Measurements from ENCODE around the gene ARID5B. TPM values are rescaled to one million over a fixed set of nuclear protein-coding genes. Genes with fewer than 3 reads are reported as not detected.

The ARID5B gene
- total RNA-seq, 2 donors from 2014 or later: 67.9 to 90.1 TPM

DNA sequence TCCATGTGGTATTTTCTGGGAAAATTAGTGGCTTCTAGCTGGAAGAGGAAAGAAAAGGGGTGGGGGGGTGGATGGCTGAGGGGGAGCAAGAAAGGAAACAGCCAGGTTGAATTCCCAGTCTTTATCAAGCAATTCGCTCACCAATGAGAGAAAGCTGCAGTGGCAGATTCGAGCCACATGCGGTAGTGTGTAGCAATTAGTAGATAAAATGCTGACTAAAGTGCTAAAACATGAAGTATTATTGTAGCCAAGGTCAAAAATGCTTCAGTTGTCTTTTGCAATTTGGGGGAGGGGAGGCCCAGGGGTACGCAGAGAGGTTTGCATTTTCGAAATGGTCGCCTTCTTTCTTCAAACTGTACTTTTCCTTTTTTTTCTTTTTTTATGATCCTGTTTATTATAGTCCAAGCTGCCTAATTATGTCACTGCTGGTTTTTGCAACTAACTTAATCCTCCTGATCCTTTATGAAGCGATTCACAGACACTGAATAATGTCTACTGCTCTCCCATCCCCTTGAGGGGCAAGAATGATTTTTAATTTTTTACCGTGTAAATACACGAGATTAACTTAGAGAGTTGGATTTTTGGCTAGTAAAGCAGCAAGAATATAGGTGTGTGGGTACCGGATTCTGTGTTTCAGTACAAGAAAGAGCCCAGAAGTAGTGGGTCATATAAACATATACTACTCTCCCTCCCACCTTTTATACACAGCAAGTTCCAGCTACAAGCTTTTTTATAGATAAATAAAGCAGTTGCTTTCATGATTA lies 3.6 kb upstream of the ARID5B start:
- DNase-seq (ENCODE audit: low spot score): no peak
- Histone ChIP-seq H3K4me1 (replicated peaks) (peaks cover 5% of the 10 kb centered on the region), H3K27ac (peak overlapping the region; percentile 8 to 21), H3K9me3 (no peaks in the 10 kb centered on the region), H3K4me3 (no peak overlapping the region), H3K36me3 (no peaks in the 10 kb centered on the region), H3K27me3 (replicated peaks; ENCODE audit: insufficient read depth) (no peaks in the 10 kb centered on the region)
- intact Hi-C loops (cut with DNase I): loop anchor here (5.0 to 10.0 kb wide), 2 partner anchors 61 to 153 kb away; no protein-coding TSS in a partner anchor
- TF ChIP-seq, protein P1, sequence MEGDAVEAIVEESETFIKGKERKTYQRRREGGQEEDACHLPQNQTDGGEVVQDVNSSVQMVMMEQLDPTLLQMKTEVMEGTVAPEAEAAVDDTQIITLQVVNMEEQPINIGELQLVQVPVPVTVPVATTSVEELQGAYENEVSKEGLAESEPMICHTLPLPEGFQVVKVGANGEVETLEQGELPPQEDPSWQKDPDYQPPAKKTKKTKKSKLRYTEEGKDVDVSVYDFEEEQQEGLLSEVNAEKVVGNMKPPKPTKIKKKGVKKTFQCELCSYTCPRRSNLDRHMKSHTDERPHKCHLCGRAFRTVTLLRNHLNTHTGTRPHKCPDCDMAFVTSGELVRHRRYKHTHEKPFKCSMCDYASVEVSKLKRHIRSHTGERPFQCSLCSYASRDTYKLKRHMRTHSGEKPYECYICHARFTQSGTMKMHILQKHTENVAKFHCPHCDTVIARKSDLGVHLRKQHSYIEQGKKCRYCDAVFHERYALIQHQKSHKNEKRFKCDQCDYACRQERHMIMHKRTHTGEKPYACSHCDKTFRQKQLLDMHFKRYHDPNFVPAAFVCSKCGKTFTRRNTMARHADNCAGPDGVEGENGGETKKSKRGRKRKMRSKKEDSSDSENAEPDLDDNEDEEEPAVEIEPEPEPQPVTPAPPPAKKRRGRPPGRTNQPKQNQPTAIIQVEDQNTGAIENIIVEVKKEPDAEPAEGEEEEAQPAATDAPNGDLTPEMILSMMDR (IDR thresholded peaks at IDR 0.05): peak in 2 of 4 experiments; percentile 22 to 23
- no peak for TF ChIP-seq POLR2A (IDR thresholded peaks at IDR 0.05)
- 36% methylated on average over 10 of the region's 10 CpGs for WGBS

DNA sequence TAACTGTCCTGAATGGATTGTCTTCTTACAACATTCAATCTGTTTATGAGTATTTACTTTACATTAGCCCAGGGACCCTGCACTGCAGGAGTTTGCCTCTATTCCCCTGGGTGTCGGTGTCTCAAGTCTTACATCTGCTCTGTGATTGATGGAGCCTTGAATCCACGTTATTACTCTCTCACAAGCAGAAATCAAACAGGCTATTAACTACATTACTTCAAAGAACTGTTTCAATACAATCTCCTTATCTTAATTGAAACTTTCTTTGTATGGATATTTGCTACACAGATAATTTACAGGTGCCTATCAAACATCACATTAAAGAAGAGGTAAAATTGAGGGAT lies 3.1 kb upstream of the ARID5B start:
- Histone ChIP-seq H3K4me3 (no peak overlapping the region), H3K27me3 (replicated peaks; ENCODE audit: insufficient read depth) (no peaks in the 10 kb centered on the region), H3K36me3 (no peaks in the 10 kb centered on the region), H3K4me1 (replicated peaks) (peaks cover 5% of the 10 kb centered on the region), H3K27ac (peak overlapping the region; percentile 8 to 21), H3K9me3 (no peaks in the 10 kb centered on the region)
- WGBS: 32% methylated on average over 2 of the region's 2 CpGs
- no peak for DNase-seq (ENCODE audit: low spot score)
- intact Hi-C loops (cut with DNase I): loop anchor here (5.0 to 10.0 kb wide), 2 partner anchors 61 to 154 kb away; no protein-coding TSS in a partner anchor
- TF ChIP-seq, protein P1 (IDR thresholded peaks at IDR 0.05): no peak
- TF ChIP-seq POLR2A (IDR thresholded peaks at IDR 0.05): no peak
- no peak for TF ChIP-seq POLR2AphosphoS5 (IDR thresholded peaks at IDR 0.05)

- no peak for DNase-seq (ENCODE audit: low spot score)
- peaks cover 5% of the 10 kb centered on the region for H3K4me1 ChIP-seq (replicated peaks)
- intact Hi-C loops (cut with DNase I): loop anchor here (5.0 to 10.0 kb wide), 2 partner anchors 62 to 154 kb away; no protein-coding TSS in a partner anchor
- TF ChIP-seq POLR2AphosphoS5 (IDR thresholded peaks at IDR 0.05) (no peak), POLR2A (IDR thresholded peaks at IDR 0.05) (no peak)
- TF ChIP-seq, protein P1 (IDR thresholded peaks at IDR 0.05): no peak
- no peaks in the 10 kb centered on the region for H3K36me3 ChIP-seq
- H3K27ac ChIP-seq: no peak overlapping the region
- H3K4me3 ChIP-seq: no peak overlapping the region
- no peaks in the 10 kb centered on the region for H3K9me3 ChIP-seq
- WGBS: 71% methylated on average over 7 of the region's 7 CpGs
- no peaks in the 10 kb centered on the region for H3K27me3 ChIP-seq (replicated peaks; ENCODE audit: insufficient read depth)
Observed at GRCh38 chr10:61899069-61899531, 2.4 kb upstream of the ARID5B start.

- peak overlapping the region; percentile 58 to 85 for H3K4me3 ChIP-seq
- DNase-seq (ENCODE audit: low spot score): no peak
- H3K27ac ChIP-seq: peak overlapping the region; percentile 52 to 66
- no peaks in the 10 kb centered on the region for H3K9me3 ChIP-seq
- H3K4me1 ChIP-seq (replicated peaks): peaks cover 5% of the 10 kb centered on the region
- no peaks in the 10 kb centered on the region for H3K36me3 ChIP-seq
- TF ChIP-seq, protein P1 (IDR thresholded peaks at IDR 0.05): no peak
- no peak for TF ChIP-seq POLR2AphosphoS5 (IDR thresholded peaks at IDR 0.05)
- TF ChIP-seq POLR2A (IDR thresholded peaks at IDR 0.05): no peak
- H3K27me3 ChIP-seq (replicated peaks; ENCODE audit: insufficient read depth): no peaks in the 10 kb centered on the region
- WGBS: 20% methylated on average over 7 of the region's 7 CpGs
- intact Hi-C loops (cut with DNase I): loop anchor here (5.0 to 10.0 kb wide), 2 partner anchors 62 to 155 kb away; no protein-coding TSS in a partner anchor
Observed at GRCh38 chr10:61899663-61899996, 1.9 kb upstream of the ARID5B start.

All from prostate gland (tissue), 2 donors.